ENCODE data around the gene GNG4. TPM values are rescaled to one million over a fixed set of nuclear protein-coding genes. Genes with fewer than 3 reads are reported as not detected.
"Not testable (repeated sequence)": the region's sequence is repeated elsewhere in the genome, so short reads cannot be mapped to it uniquely, and the experiment has no call there.

The GNG4 gene
- total RNA-seq, 3 donors from 2014 or later = 0.15 to 2.9 TPM; not detected in 1

DNA sequence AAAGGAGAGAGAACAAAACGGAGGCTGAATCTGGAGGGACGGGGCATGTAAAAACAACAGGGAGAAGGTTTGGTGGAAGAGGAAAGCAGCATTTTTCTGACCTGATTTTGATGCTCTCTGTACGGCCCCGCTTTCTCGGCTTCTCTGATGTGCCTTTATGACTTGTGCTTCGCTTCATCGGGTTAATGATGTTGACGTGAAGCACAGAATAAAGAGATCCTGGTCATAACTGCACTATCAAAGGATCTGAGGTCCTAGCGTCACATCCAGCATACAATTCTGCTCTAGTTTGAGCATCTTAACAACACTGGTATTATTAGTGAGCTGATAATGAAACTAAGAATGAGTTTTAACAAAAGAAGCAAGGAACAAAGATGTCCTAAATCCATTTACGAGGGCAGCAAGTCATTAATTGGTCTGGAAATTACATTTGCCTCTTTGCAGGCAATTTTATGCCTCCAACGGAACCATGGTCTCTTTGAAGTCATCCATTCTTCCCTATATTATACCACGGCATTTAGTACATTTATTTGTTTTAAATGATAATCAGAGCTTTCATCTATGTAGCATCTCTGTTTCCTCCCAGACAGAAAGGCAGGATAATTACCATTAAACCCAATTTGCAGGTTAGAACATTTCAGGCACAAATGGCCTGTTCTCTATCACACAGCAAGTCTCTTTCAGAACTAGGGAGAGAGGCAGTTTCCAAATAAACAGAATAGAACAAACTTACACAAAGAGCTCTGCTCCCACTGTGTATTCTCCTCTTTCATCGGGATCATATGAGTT lies 100.0 kb downstream of the GNG4 start:
- Histone ChIP-seq H3K4me1 (no peaks in the 10 kb centered on the region), H3K9me3 (peaks cover 0 to 4% of the 10 kb centered on the region in 2 donors), H3K4me3 (no peak overlapping the region), H3K27ac (no peak overlapping the region), H3K27me3 (no peaks in the 10 kb centered on the region), H3K36me3 (no peaks in the 10 kb centered on the region)
- DNase-seq (ENCODE audit: low spot score in 2 of 2) = no peak
- intact Hi-C loops (cut with DNase I; ENCODE audit: low total_unique reads) = no loop called here
- TF ChIP-seq POLR2AphosphoS5 (IDR thresholded peaks at IDR 0.05) (no peak), CTCF (IDR thresholded peaks at IDR 0.05) (no peak), POLR2A (IDR thresholded peaks at IDR 0.05) (no peak)

DNA sequence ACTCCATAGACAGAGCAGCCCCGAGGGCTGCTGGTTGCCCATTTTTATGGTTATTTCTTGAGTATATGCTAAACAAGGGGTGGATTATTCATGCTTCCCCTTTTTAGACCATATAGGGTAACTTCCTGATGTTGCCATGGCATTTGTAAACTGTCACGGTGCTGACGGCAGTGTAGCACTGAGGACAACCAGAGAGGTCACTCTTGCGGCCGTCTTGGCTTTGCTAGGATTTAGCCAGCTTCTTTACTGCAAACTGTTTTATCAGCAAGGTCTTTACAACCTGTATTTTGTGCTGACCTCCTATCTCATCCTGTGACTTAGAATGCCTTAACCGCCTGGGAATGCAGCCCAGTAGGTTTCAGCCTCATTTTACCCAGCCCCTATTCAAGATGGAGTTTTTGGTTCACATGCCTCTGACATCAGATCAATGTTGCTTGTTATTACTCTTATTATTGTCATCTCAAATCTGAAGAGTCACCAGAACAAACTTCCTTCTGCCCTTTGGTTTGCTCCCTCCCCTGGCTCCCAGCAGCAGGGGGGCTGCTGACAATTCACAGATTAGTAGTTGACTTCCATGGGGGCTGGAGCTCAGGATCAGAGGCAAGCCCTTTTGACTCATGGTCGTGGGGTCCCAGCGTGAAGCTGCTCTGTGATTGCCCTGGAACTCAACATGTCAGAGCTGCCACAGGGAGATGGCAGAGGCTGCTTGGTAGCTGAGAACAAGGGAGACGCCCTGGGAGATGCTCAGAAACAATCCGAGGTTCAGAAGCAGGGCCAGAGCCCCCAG lies 103.0 kb downstream of the GNG4 start:
- H3K27ac ChIP-seq; H3K4me3 ChIP-seq; H3K9me3 ChIP-seq; DNase-seq (ENCODE audit: low spot score in 2 of 2); H3K27me3 ChIP-seq; intact Hi-C loops (cut with DNase I; ENCODE audit: low total_unique reads); H3K36me3 ChIP-seq; H3K4me1 ChIP-seq: not testable (repeated sequence)

DNA sequence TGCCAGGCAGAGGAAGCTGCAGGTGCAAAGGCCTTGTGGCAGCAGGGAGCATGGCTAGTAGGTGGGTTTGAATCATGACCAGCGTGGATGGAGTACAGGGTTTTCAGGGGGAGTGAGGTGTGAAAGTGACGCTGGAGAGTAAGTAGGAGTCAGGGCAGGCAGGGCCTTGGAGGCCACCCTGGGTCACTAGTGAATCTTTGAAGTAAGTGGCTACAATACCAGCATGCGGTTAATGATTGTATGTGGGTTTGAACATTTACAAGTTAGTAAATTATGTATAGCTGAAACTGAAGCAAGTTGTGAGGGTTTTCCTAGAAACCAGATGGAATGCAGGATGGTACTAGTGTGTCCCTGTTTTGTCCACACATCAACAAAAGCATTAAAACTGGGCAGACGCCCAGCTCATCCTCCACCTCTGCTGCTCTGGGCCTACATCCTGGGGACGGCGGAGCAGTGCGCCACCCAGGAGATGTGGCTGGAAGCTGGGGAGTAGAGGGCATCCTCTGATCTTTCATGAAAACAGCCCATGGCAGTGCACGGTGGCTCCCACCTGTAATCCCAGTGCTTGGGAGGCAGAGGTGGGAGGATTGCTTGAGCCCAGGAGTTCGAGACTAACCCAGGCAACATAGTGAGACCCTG lies 104.2 kb downstream of the GNG4 start:
- no peaks in the 10 kb centered on the region for H3K4me1 ChIP-seq
- no peak overlapping the region for H3K4me3 ChIP-seq
- no peaks in the 10 kb centered on the region for H3K36me3 ChIP-seq
- TF ChIP-seq CTCF (IDR thresholded peaks at IDR 0.05) (no peak), POLR2AphosphoS5 (IDR thresholded peaks at IDR 0.05) (no peak), POLR2A (IDR thresholded peaks at IDR 0.05) (no peak)
- no peak for DNase-seq (ENCODE audit: low spot score in 2 of 2)
- H3K9me3 ChIP-seq = no peaks in the 10 kb centered on the region
- no peaks in the 10 kb centered on the region for H3K27me3 ChIP-seq
- intact Hi-C loops (cut with DNase I; ENCODE audit: low total_unique reads) = no loop called here
- H3K27ac ChIP-seq = no peak overlapping the region

- H3K27me3 ChIP-seq; DNase-seq (ENCODE audit: low spot score in 2 of 2); H3K4me1 ChIP-seq; H3K36me3 ChIP-seq; H3K9me3 ChIP-seq; intact Hi-C loops (cut with DNase I; ENCODE audit: low total_unique reads); H3K4me3 ChIP-seq; H3K27ac ChIP-seq: not testable (repeated sequence)
Observed at GRCh38 chr1:235542845-235543244, 106.7 kb downstream of the GNG4 start.

DNA sequence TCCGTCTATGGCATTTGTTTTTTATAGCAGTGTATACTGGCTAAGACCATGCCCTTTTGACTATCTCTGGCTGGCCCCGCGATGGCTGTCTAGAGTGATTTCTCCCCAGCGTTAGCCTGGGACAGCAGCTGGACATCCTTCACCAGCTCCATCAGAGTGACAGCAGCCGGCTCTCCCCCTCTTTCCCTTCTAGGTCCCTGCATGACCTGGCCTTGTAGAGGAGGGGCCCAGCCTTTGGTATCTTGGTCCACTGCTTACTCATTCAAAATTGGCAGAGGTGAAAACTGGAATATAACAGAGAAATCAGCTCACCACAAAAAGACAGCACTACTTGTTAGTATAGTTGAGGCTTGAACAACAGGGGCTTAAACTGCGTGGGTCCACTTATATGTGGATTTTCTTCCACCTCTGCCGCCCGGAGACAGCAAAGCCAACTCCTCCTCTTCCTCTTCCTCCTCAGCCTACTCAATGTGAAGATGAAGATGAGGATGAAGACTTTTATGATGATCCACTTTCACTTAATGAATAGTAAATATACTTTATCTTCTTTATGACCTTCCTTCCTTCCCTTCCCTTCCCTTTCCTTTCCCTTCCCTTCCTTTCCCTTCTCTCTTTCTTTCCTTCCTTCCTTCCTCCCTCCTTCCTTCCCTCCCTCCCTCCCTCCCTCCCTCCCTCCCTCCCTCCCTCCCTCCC lies 116.0 kb downstream of the GNG4 start:
- intact Hi-C loops (cut with DNase I; ENCODE audit: low total_unique reads) = no loop called here
- H3K9me3 ChIP-seq = no peaks in the 10 kb centered on the region

More for the DNA sequence above, 116.0 kb downstream of the GNG4 start:
- TF ChIP-seq POLR2AphosphoS5 (IDR thresholded peaks at IDR 0.05) = no peak
- TF ChIP-seq POLR2A (IDR thresholded peaks at IDR 0.05) = no peak
- no peak for TF ChIP-seq CTCF (IDR thresholded peaks at IDR 0.05)
- Histone ChIP-seq H3K36me3 (no peaks in the 10 kb centered on the region), H3K27me3 (no peaks in the 10 kb centered on the region), H3K27ac (no peak overlapping the region), H3K4me1 (no peaks in the 10 kb centered on the region), H3K4me3 (no peak overlapping the region)
- DNase-seq (ENCODE audit: low spot score in 2 of 2) = no peak

Measured in breast epithelium (tissue), 4 donors.